ENCODE measurements around the gene SUSD3.
"Not testable (repeated sequence)": the region's sequence is repeated elsewhere in the genome, so short reads cannot be mapped to it uniquely, and the experiment has no call there.

Gene SUSD3

DNA sequence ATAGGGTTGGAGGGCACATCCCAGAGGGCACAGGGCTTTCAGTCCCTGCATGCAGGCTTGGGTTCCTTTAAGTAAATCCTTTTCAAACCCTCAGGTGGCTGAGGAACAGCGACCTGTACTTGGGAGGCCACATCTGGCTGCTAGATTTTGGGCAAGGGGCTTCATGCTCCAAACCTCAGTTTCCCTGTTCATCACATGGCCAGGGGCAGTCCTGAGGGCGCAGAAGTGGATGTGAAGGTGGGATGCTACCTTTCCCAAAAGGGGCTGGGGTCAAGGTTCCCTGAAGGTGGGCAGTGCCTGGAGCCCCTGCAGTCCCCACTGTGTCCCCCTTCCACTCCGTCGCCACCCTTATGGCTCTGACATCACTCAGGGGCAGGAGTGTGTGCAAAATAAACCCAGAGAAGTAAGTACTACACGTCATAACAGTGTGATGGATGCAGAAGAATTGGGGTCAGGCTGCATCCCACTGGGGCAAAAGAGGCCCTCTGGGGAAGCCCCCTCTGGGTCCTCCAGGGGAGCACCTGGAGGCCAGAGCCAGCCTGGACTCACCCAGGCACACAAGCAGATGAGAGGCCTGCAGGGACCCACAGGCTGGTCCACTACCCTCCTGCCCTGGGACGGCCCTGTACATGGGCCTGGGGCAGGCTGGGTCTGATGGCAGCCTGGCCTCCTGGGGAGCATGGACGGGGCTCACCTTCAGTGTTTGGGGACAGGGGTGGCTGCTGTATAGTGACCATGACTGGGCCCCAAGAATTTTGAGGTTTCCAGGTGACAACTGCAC, 35.6 kb downstream of the SUSD3 start:
- DNase-seq (ENCODE audit: low read depth), result no peak

DNA sequence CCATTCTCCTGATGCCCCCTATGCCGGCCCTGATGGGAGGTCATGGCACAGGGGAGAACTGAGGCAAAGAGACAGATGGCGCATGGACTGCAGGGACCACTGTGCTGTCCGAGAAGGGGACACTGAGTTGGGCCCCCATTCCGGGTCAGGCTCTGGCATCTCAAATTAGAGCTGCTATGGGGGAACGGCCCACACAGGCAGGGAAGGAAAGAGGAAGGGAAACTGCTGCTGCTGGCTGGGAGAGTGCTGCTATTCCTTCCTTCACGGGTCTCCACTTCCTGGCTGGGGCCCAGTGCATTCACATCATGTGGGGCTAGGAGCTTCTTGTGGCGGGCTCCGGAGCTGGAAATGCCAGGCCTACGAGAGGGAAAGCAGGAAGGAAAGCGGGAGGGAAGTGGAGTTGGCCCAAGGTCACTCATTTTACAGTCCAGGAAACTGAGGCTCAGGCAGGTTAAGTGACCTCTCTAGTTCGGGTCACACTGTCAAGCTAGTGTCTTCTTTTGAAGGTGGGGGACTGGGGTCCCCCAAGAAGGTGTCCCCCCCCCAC, 36.2 kb downstream of the SUSD3 start:
- DNase-seq (ENCODE audit: low read depth), result no peak

- peak; percentile 98 for DNase-seq (ENCODE audit: low read depth)
These were observed 37.0 kb downstream of the SUSD3 start for GRCh38 chr9:93095205-93096130.

DNA sequence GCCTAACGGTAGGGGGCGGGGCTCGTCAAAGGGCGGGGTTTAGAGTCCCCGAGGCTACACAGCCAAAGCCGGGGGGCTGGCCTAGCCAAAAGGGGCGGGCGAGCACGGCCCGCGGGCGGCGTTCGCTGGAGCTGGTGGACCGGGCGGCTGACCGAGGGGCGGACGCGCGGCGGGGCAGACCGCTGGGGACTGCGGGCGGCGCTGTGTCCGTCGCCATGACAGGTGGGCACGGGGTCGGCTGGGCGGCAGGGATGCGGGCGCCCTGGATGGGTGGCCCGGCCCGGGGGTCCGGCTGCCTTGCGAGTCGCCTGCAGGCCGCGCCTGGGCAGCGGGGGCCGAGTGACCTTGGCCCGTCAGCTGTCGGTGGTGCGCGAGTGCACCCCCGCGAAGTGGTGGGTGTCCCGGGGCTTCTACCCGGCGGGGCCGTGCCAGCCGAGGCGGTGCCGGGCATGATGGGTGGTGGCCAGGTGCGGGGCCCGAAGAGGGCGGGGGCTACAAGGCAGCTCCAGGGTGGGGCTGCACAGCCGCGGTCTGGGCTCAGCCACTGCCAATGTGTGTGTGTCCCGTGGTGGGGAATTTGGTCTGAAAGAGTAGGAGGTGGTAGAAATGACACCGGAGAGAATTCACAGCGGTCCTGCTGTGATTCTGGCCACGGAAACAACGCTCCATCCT, 37.8 kb downstream of the SUSD3 start, which contains the start of gene CARD19:
TSS of gene CARD19 (plus strand) at position 87 of the 672 bp plus-strand sequence. CDS start at position 216, 129 bp downstream.
- no peak for DNase-seq (ENCODE audit: low read depth)

DNA sequence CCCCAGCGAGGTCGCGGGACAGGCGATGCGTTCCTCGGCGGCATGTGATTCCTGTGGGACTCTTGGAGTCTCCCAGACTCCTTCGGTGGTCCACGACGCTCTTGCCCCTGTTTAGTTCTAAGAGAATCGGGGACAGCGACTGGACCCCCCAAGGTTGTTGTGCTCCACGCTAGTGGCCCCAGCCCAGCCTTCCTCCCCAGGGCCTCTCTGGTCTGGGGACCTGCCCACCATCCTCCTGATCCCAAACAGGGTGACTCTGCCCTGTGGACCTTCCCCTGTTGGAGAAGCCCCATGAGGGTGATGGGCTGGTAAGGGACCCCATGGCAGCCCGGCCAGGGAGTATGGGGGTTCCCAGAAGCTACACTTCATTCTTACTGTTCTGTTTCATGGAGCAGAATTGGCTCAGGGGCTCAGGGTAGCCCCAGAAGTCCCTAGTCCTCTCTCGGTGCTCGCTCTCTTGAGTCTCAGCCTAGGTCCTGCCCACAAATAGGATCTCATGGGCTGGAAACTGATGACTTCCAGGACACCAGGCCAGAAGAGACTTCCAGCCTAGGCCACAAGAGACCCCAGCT, 38.4 kb downstream of the SUSD3 start:
- DNase-seq (ENCODE audit: low read depth), result no peak

GRCh38 chr9:93097511-93098201, 39.2 kb downstream of the SUSD3 start:
- DNase-seq (ENCODE audit: low read depth), result no peak

GRCh38 chr9:93098236-93098946, 39.9 kb downstream of the SUSD3 start:
- peak; percentile 98 for DNase-seq (ENCODE audit: low read depth)

DNA sequence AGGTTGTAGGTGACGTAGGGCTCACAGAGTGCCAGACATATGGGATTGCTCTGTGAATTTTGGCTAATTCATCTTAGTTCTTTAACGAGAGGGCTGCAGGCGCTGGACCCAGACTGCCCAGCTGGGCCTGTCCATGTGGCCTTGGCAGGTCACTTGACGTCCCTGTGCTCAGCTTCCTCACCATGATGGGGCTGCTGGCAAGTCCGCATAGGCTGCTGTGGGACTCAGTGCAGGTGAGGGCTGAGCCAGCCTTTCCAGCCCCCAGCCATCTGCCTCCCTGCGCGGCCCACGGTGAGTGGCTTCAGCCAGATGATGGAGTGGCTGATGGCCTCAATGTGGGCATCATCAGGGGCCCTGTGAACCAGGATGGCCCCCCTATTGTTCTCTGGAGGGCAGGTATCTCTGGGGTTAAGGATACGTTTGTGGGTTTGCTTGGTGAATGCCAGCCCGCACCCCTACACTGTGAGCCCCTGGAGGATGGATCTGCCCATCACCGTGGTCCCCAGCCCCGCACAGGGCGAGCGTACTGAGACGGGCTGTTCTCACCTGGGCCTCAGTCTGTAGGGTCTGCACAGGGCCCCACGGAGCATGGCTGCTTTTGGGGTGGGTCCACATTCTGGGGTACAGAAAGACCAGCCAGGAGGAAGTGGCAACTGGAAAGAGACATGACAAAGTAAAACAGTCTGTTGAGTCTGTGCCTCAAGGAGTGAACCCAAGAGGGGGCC, 41.2 kb downstream of the SUSD3 start:
- no peak for DNase-seq (ENCODE audit: low read depth)

DNA sequence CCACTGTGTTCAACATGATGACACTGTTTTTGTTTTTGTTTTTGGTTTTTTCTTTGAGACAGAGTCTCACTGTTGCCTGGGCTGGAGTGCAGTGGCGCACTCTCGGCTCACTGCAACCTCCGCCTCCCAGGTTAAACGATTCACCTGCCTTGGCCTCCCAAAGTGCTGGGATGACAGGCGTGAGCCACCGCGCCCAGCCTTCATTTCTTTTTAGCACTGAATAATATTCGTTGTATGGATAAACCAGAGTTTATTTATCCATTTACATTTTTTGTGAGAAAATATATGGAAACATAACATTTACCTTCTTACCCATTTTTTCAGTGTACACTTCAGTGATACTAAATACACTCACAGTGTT, 41.8 kb downstream of the SUSD3 start:
- DNase-seq (ENCODE audit: low read depth), result no peak

DNA sequence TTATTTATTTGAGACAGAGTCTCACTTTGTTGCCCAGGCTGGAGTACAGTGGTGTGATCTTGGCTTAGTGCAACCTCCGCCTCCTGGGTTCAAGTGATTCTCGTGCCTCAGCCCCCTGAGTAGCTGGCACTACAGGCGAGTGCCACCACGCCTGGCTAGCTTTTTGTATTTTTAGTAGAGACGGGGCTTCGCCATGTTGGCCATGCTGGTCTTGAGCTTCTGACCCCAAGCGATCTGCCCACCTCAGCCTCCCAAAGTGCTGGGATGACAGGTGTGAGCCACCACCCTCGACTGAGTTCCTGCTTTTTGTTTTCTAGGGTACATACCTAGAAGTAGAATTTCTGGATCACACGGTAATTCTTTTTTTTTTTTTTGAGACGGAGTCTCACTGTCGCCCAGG, 42.6 kb downstream of the SUSD3 start:
- not testable (repeated sequence) for DNase-seq (ENCODE audit: low read depth)

GRCh38 chr9:93105620-93106019, 47.1 kb downstream of the SUSD3 start:
- DNase-seq (ENCODE audit: low read depth), result no peak

DNA sequence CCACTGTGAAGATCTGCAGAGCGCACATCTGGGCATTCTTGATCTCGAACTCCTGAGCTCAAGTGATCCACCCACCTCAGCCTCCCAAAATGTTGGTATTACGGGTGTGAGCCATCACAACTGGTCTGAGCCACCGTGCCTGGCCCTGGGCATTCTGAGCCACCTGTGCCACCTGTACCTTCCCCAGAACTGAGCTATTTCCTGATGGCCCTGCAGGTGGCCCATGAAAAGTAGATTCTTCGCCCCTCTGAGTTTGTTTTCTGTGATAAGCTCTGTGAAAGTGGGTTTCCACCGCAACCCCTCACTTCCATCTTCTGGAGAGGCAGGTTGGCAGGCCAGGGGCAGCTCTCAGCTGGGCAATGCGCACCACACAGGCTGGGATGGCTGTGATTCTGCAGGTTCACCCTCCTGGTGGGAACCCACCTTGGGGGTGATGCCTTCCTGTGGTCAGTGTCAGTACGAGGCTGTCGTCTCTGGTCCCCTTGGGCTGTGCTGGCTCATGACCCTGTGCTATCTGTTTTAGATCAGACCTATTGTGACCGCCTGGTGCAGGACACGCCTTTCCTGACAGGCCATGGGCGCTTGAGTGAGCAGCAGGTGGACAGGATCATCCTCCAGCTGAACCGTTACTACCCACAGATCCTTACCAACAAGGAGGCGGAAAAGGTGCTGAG, 48.8 kb downstream of the SUSD3 start:
- DNase-seq (ENCODE audit: low read depth), result no peak

- no peak for DNase-seq (ENCODE audit: low read depth)
These were observed 49.3 kb downstream of the SUSD3 start for GRCh38 chr9:93107825-93108161.

GRCh38 chr9:93108291-93109041, 50.0 kb downstream of the SUSD3 start:
- DNase-seq (ENCODE audit: low read depth), result no peak

DNA sequence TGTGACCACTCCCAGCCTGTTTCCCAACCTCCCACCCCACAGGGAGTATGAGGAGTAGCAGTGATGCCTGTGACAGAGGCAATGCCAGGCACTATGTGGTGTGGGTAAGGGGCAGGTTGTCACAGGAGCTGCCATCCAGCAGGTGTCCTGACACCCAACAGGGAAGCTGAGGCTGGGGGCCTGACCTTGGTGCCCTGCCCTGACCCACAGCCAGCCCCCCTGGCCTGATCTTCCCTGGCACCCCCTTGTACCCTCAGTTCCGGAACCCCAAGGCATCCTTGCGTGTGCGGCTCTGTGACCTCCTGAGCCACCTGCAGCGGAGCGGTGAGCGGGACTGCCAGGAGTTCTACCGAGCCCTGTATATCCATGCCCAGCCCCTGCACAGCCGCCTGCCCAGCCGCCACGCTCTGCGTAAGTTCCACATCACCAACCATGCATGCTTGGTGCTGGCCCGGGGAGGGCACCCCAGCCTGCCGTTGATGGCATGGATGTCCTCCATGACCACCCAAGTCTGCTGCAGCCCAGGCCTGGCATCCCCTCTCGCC, 51.9 kb downstream of the SUSD3 start:
- DNase-seq (ENCODE audit: low read depth), result no peak

- no peak for DNase-seq (ENCODE audit: low read depth)
These were observed 52.5 kb downstream of the SUSD3 start for GRCh38 chr9:93111001-93111370.

GRCh38 chr9:93111371-93112115, 53.0 kb downstream of the SUSD3 start:
- peak; percentile 78 for DNase-seq (ENCODE audit: low read depth)

Data from iris pigment epithelial cell (primary cell).